GM12878 (cell line): ENCODE measurements around the gene RUFY3. TPM values are rescaled to one million over a fixed set of nuclear protein-coding genes. Genes with fewer than 3 reads are reported as not detected.
A peak's percentile ranks its signal among the peaks of the same experiment; 100 is the strongest.

ENCODE experiments used
- CHD2 ChIP-seq: IDR thresholded peaks from 2 replicates; pipeline ENCODE4 v1.6.1; 2011; ENCODE audit warnings: low read depth, low read length, improper control_type of control experiment, borderline replicate concordance
- CHD4 ChIP-seq: fragments of 200-600 bp; sonication (generic); IDR thresholded peaks from 2 replicates; pipeline ENCODE4 v1.6.1; 2016; ENCODE audit warnings: mild to moderate bottlenecking
- DPF2 ChIP-seq: fragments of 450-650 bp; IDR thresholded peaks from 2 replicates; pipeline ENCODE4 v1.6.1; 2017; ENCODE audit warnings: mild to moderate bottlenecking
- ESRRA ChIP-seq: IDR thresholded peaks from 2 replicates; pipeline ENCODE4 v1.6.1; 2012; ENCODE audit warnings: mild to moderate bottlenecking, low read length, improper control_type of control experiment
- FOXK2 ChIP-seq: fragments of 450-650 bp; IDR thresholded peaks from 2 replicates; pipeline ENCODE4 v1.6.1; 2017; ENCODE audit warnings: mild to moderate bottlenecking, moderate library complexity
- HDAC6 ChIP-seq: fragments of 200-600 bp; sonication (generic); IDR thresholded peaks from one replicate; pipeline ENCODE4 v1.8.0; 2017; ENCODE audit warnings: antibody characterized with exemption; ENCODE audit not compliant: unreplicated experiment
- MXI1 ChIP-seq: fragments of 150-350 bp; IDR thresholded peaks from 2 replicates; pipeline ENCODE4 v1.6.1; 2011; ENCODE audit warnings: low read depth, mild to moderate bottlenecking, inconsistent platforms, low read length, improper control_type of control experiment
- NR2F1 ChIP-seq: fragments of 450-650 bp; conservative IDR thresholded peaks from 2 replicates; pipeline ENCODE4 v1.6.1; 2017; ENCODE audit warnings: mild to moderate bottlenecking
- POLR2A ChIP-seq: IDR thresholded peaks from 2 replicates; pipeline ENCODE4 v1.6.1; 2011; ENCODE audit warnings: low read depth, mild to moderate bottlenecking, low read length
- POLR2AphosphoS5 ChIP-seq: IDR thresholded peaks from 2 replicates; pipeline ENCODE4 v1.6.1; 2011; ENCODE audit warnings: mild to moderate bottlenecking, low read length, inconsistent platforms
- RB1 ChIP-seq: fragments of 450-650 bp; formaldehyde crosslinking; IDR thresholded peaks from 2 replicates; pipeline ENCODE4 v1.6.1; 2017; ENCODE audit warnings: mild to moderate bottlenecking, borderline replicate concordance
- RBBP5 ChIP-seq: fragments of 200-600 bp; sonication (generic); conservative IDR thresholded peaks from 2 replicates; pipeline ENCODE4 v1.6.1; 2016
- SRF ChIP-seq, 2 experiments: IDR thresholded peaks; 2 replicates each; pipeline ENCODE4 v1.6.1; 2011; ENCODE audit warnings: low read depth in 2 of 2, low read length in 2 of 2, mild to moderate bottlenecking in 1 of 2, moderate library complexity in 1 of 2
- TAF1 ChIP-seq: IDR thresholded peaks from 2 replicates; pipeline ENCODE4 v1.6.1; 2011; ENCODE audit warnings: mild to moderate bottlenecking, low read depth, low read length, borderline replicate concordance
- WRNIP1 ChIP-seq: IDR thresholded peaks from 2 replicates; pipeline ENCODE4 v1.6.1; 2011; ENCODE audit warnings: low read depth, low read length, improper control_type of control experiment, borderline replicate concordance
- YY1 ChIP-seq: IDR thresholded peaks from 2 replicates; pipeline ENCODE4 v1.6.1; 2011; ENCODE audit warnings: low read depth, mild to moderate bottlenecking, low read length
- ZBED1 ChIP-seq: IDR thresholded peaks from 2 replicates; pipeline ENCODE4 v1.6.1; 2016; ENCODE audit warnings: borderline replicate concordance
- ZNF207 ChIP-seq: fragments of 450-650 bp; IDR thresholded peaks from 2 replicates; pipeline ENCODE4 v1.6.1; 2014; ENCODE audit warnings: antibody characterized with exemption, mild to moderate bottlenecking, borderline replicate concordance
- ZNF24 ChIP-seq: fragments of 450-650 bp; IDR thresholded peaks from 2 replicates; pipeline ENCODE4 v1.6.1; 2017; ENCODE audit warnings: antibody characterized with exemption, mild to moderate bottlenecking
- ZZZ3 ChIP-seq: IDR thresholded peaks from 2 replicates; pipeline ENCODE4 v1.6.1; 2011; ENCODE audit warnings: low read depth; ENCODE audit not compliant: control insufficient read depth, insufficient read length
- polyA plus RNA-seq, 11 experiments: library from polyadenylated mRNA; depleted of rRNA in 4 of 11; unstranded in 6 of 11; stranded (reverse) in 5 of 11; fragments of >200 nt; fragmentation: Nextera tagmentation in 4 of 11; fragmentation: Illumina TruSeq in 1 of 11; extraction: Ambion mirVana in 4 of 11; extraction: Trizol in 1 of 11; gene quantifications; 1 replicate in 1 of 11; 2 replicates in 10 of 11; pipeline versions ENCODE4 v1.2.1 to v1.2.3, GENCODE V29; 2011 to 2016; ENCODE audit warnings: inconsistent platforms in 2 of 11, missing spikeins in 2 of 11, low read depth in 1 of 11
- total RNA-seq, 4 experiments: library from RNA; depleted of rRNA in 3 of 4; stranded (reverse); fragments of >200 nt in 3 of 4; fragmentation: Illumina TruSeq in 1 of 4; extraction: Trizol in 1 of 4; gene quantifications; 2 replicates each; pipeline versions ENCODE4 v1.2.1 to v1.2.3, GENCODE V29; 2013 to 2021
- TF ChIP-seq, protein P1 (sequence below): fragments of 450-650 bp; formaldehyde crosslinking; IDR thresholded peaks from 2 replicates; pipeline ENCODE4 v1.5.0; 2022; ENCODE audit warnings: mild to moderate bottlenecking, missing genetic modification characterization
- TF ChIP-seq, protein P2 (sequence below): IDR thresholded peaks from 2 replicates; pipeline ENCODE4 v1.6.1; 2011; ENCODE audit warnings: low read depth, low read length, improper control_type of control experiment, borderline replicate concordance
- TF ChIP-seq, protein P3 (sequence below): IDR thresholded peaks from 2 replicates; pipeline ENCODE4 v1.6.1; 2011; ENCODE audit warnings: borderline replicate concordance, low read depth, mild to moderate bottlenecking, moderate library complexity, mixed read lengths, low read length; ENCODE audit not compliant: insufficient read depth; ENCODE audit errors: extremely low read length
- TF ChIP-seq, protein P4 (sequence below): fragments of 450-650 bp; IDR thresholded peaks from 2 replicates; pipeline ENCODE4 v1.6.1; 2017; ENCODE audit warnings: mild to moderate bottlenecking, low read depth, inconsistent platforms; ENCODE audit not compliant: poor library complexity, severe bottlenecking

The RUFY3 gene
- total and polyA plus RNA-seq, 10 of the 15 experiments (the other 5 are each of a cell fraction or from before 2014, with no cell fraction given) = 5.1 to 28.3 (median 13.1) TPM

DNA sequence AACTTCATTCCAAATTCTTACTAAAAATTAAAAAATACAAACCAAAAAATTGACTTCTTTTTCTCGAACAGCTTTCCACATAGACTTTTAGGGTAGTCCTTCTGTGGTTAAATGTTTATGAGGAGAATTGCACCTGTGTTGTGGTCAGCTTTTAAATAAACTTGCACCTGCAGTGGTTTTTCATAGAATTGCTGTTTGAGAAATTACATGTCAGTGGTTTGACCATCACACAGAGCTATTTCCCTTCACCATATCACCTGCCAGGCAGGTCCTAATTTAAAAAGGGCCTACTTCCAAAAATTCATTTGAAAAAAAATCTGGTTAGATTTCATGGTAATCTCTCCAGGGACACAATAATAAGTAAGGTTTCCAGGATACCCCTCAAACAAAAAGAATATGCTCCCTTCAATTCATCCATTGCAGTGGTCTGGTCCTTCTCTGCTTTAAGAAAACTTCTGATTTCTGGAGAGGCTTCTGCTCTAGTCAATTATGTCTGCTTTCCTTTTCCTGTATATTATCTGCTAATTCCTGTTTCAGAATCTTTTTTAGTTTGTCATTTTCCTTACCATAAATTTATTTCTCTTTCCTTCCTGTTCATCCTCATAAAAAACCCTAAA is 43.3 kb upstream of the RUFY3 start (continued):
- TF ChIP-seq, protein P1, sequence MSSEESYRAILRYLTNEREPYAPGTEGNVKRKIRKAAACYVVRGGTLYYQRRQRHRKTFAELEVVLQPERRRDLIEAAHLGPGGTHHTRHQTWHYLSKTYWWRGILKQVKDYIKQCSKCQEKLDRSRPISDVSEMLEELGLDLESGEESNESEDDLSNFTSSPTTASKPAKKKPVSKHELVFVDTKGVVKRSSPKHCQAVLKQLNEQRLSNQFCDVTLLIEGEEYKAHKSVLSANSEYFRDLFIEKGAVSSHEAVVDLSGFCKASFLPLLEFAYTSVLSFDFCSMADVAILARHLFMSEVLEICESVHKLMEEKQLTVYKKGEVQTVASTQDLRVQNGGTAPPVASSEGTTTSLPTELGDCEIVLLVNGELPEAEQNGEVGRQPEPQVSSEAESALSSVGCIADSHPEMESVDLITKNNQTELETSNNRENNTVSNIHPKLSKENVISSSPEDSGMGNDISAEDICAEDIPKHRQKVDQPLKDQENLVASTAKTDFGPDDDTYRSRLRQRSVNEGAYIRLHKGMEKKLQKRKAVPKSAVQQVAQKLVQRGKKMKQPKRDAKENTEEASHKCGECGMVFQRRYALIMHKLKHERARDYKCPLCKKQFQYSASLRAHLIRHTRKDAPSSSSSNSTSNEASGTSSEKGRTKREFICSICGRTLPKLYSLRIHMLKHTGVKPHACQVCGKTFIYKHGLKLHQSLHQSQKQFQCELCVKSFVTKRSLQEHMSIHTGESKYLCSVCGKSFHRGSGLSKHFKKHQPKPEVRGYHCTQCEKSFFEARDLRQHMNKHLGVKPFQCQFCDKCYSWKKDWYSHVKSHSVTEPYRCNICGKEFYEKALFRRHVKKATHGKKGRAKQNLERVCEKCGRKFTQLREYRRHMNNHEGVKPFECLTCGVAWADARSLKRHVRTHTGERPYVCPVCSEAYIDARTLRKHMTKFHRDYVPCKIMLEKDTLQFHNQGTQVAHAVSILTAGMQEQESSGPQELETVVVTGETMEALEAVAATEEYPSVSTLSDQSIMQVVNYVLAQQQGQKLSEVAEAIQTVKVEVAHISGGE (CRISPR knock-in tag) = no peak
- TF ChIP-seq ESRRA (no peak), CHD4 (no peak), ZNF24 (no peak), WRNIP1 (no peak), TAF1 (no peak), YY1 (no peak), HDAC6 (no peak), ZBED1 (peak; percentile 68; the same call in 1 of the 2 replicates), CHD2 (no peak), POLR2AphosphoS5 (no peak), FOXK2 (no peak), RB1 (no peak), ZNF207 (no peak), POLR2A (no peak), DPF2 (peak; percentile 81), RBBP5 (no peak), MXI1 (no peak; the same call in 1 of the 2 replicates), SRF (IDR thresholded peaks at IDR 0.05; ENCODE audit: low read depth in 2 of 2, low read length in 2 of 2) (no peak), ZZZ3 (no peak), NR2F1 (peak; percentile 55; the same call in 1 of the 2 replicates)
- TF ChIP-seq, protein P2, sequence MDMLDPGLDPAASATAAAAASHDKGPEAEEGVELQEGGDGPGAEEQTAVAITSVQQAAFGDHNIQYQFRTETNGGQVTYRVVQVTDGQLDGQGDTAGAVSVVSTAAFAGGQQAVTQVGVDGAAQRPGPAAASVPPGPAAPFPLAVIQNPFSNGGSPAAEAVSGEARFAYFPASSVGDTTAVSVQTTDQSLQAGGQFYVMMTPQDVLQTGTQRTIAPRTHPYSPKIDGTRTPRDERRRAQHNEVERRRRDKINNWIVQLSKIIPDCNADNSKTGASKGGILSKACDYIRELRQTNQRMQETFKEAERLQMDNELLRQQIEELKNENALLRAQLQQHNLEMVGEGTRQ = no peak
- TF ChIP-seq, protein P3, sequence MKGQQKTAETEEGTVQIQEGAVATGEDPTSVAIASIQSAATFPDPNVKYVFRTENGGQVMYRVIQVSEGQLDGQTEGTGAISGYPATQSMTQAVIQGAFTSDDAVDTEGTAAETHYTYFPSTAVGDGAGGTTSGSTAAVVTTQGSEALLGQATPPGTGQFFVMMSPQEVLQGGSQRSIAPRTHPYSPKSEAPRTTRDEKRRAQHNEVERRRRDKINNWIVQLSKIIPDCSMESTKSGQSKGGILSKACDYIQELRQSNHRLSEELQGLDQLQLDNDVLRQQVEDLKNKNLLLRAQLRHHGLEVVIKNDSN = no peak
- TF ChIP-seq, protein P4, sequence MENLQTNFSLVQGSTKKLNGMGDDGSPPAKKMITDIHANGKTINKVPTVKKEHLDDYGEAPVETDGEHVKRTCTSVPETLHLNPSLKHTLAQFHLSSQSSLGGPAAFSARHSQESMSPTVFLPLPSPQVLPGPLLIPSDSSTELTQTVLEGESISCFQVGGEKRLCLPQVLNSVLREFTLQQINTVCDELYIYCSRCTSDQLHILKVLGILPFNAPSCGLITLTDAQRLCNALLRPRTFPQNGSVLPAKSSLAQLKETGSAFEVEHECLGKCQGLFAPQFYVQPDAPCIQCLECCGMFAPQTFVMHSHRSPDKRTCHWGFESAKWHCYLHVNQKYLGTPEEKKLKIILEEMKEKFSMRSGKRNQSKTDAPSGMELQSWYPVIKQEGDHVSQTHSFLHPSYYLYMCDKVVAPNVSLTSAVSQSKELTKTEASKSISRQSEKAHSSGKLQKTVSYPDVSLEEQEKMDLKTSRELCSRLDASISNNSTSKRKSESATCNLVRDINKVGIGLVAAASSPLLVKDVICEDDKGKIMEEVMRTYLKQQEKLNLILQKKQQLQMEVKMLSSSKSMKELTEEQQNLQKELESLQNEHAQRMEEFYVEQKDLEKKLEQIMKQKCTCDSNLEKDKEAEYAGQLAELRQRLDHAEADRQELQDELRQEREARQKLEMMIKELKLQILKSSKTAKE = no peak
